Mesenchymal stem cell (in vitro differentiated cells and primary cell): ENCODE results near the gene AGPAT1.

Source experiments
- DNase-seq: peaks from one replicate; pipeline ENCODE4 v3.0.0-alpha.2; 2013
- H2AFZ ChIP-seq: one replicate; pipeline ENCODE4 v1.6.1; 2013; ENCODE audit warnings: low read depth, mild to moderate bottlenecking, control low read depth, inconsistent platforms, low read length, moderate library complexity
- H2AK5ac ChIP-seq: 2 replicates; pipeline ENCODE4 v1.6.1; 2013; ENCODE audit warnings: low read length, moderate library complexity, mild to moderate bottlenecking, inconsistent platforms; ENCODE audit not compliant: severe bottlenecking
- H2BK120ac ChIP-seq: one replicate; pipeline ENCODE4 v1.6.1; 2013; ENCODE audit warnings: low read depth, mild to moderate bottlenecking, inconsistent platforms, low read length, moderate library complexity
- H2BK12ac ChIP-seq, 2 experiments: one replicate each; pipeline ENCODE4 v1.6.1; 2013; ENCODE audit warnings: inconsistent platforms in 2 of 2, low read length in 2 of 2, mild to moderate bottlenecking in 2 of 2, moderate library complexity in 2 of 2, control low read depth in 1 of 2
- H2BK15ac ChIP-seq: one replicate; pipeline ENCODE4 v1.6.1; 2013; ENCODE audit warnings: mild to moderate bottlenecking, low read depth, inconsistent platforms; ENCODE audit not compliant: poor library complexity, severe bottlenecking
- H2BK5ac ChIP-seq: 2 replicates; pipeline ENCODE4 v1.6.1; 2013; ENCODE audit warnings: low read depth, mild to moderate bottlenecking, low read length, control low read depth, inconsistent platforms; ENCODE audit not compliant: poor library complexity, severe bottlenecking
- H3K14ac ChIP-seq, 2 experiments: one replicate each; pipeline ENCODE4 v1.6.1; 2013; ENCODE audit warnings: inconsistent platforms in 2 of 2, low read length in 2 of 2, control low read depth in 1 of 2, mild to moderate bottlenecking in 1 of 2, moderate library complexity in 1 of 2
- H3K18ac ChIP-seq, 2 experiments: one replicate each; pipeline ENCODE4 v1.6.1; 2013; ENCODE audit warnings: inconsistent platforms in 2 of 2, low read length in 2 of 2, control low read depth in 1 of 2, low read depth in 1 of 2, mild to moderate bottlenecking in 1 of 2
- H3K23ac ChIP-seq, 2 experiments: one replicate each; pipeline ENCODE4 v1.6.1; 2013; ENCODE audit warnings: inconsistent platforms in 2 of 2, low read length in 2 of 2, mild to moderate bottlenecking in 2 of 2, moderate library complexity in 2 of 2, control low read depth in 1 of 2
- H3K27ac ChIP-seq: 2 replicates; pipeline ENCODE4 v1.5.1; 2013; ENCODE audit warnings: mild to moderate bottlenecking, moderate library complexity, low read length, control low read depth, inconsistent platforms; ENCODE audit not compliant: poor library complexity, severe bottlenecking
- H3K27me3 ChIP-seq, 2 experiments: 2 replicates each; pipeline versions ENCODE4 v1.6.1 to v1.7.0; 2013; ENCODE audit warnings: low read length in 2 of 2, mild to moderate bottlenecking in 2 of 2, moderate library complexity in 2 of 2, control low read depth in 1 of 2, inconsistent platforms in 1 of 2; ENCODE audit not compliant: control insufficient read depth in 1 of 2, insufficient read depth in 1 of 2
- H3K36me3 ChIP-seq, 2 experiments: 2 replicates each; pipeline versions ENCODE4 v1.6.1 to v1.7.0; 2013; ENCODE audit warnings: low read length in 2 of 2, control low read depth in 1 of 2, inconsistent platforms in 1 of 2, low read depth in 1 of 2, mild to moderate bottlenecking in 1 of 2; ENCODE audit not compliant: insufficient read depth in 2 of 2, control insufficient read depth in 1 of 2
- H3K4ac ChIP-seq, 2 experiments: one replicate each; pipeline ENCODE4 v1.6.1; 2013; ENCODE audit warnings: inconsistent platforms in 2 of 2, low read length in 2 of 2, mild to moderate bottlenecking in 2 of 2, moderate library complexity in 2 of 2, control low read depth in 1 of 2, low read depth in 1 of 2
- H3K4me1 ChIP-seq: 2 replicates; pipeline ENCODE4 v1.6.1; 2013; ENCODE audit warnings: low read depth, low read length, control low read depth; ENCODE audit not compliant: control insufficient read depth, insufficient read depth
- H3K4me2 ChIP-seq: 2 replicates; pipeline ENCODE4 v1.6.1; 2013; ENCODE audit warnings: low read length, mild to moderate bottlenecking, inconsistent platforms; ENCODE audit not compliant: poor library complexity, severe bottlenecking
- H3K4me3 ChIP-seq, 2 experiments: 2 replicates each; pipeline versions ENCODE4 v1.5.1 to v1.7.0; 2013; ENCODE audit warnings: low read length in 2 of 2, mild to moderate bottlenecking in 2 of 2, control low read depth in 1 of 2, low read depth in 1 of 2; ENCODE audit not compliant: insufficient read depth in 1 of 2
- H3K79me1 ChIP-seq: replicated peaks from 2 replicates; pipeline ENCODE4 v1.6.1; 2013; ENCODE audit warnings: mild to moderate bottlenecking, control low read depth, low read length, inconsistent platforms; ENCODE audit not compliant: poor library complexity, severe bottlenecking
- H3K9ac ChIP-seq: 2 replicates; pipeline ENCODE4 v1.7.0; 2013; ENCODE audit warnings: mild to moderate bottlenecking, low read length, moderate library complexity
- H3K9me3 ChIP-seq: 2 replicates; pipeline ENCODE4 v1.7.0; 2013; ENCODE audit warnings: mild to moderate bottlenecking, low read length; ENCODE audit not compliant: control insufficient read depth
- H4K8ac ChIP-seq: one replicate; pipeline ENCODE4 v1.6.1; 2013; ENCODE audit warnings: inconsistent platforms, mild to moderate bottlenecking, low read length, moderate library complexity
- H4K91ac ChIP-seq: one replicate; pipeline ENCODE4 v1.6.1; 2013; ENCODE audit warnings: mild to moderate bottlenecking, low read length, inconsistent platforms
- WGBS: methylation state at CpG from one replicate; pipeline ENCODE4 v1.1.7; 2013; ENCODE audit warnings: mixed read lengths; 5-methylcytosine and 5-hydroxymethylcytosine counted together

Gene AGPAT1

GRCh38 chr6:32129297-32130088 is 46.4 kb downstream of the AGPAT1 start:
- H3K4me3 ChIP-seq = peak overlapping the region; percentile 75 to 91
- peaks cover 6 to 25% of the 10 kb centered on the region in 2 experiments for H3K36me3 ChIP-seq
- peak overlapping the region; percentile 64 for H2BK120ac ChIP-seq
- no peak overlapping the region for H3K23ac ChIP-seq
- H2AFZ ChIP-seq = no peak overlapping the region
- H3K79me1 ChIP-seq = peaks cover 36% of the 10 kb centered on the region
- H4K91ac ChIP-seq = no peak overlapping the region
- H3K18ac ChIP-seq = peak overlapping the region; percentile 49 to 82
- H3K27me3 ChIP-seq = peaks cover 0 to 3% of the 10 kb centered on the region in 2 experiments
- no peak overlapping the region for H3K14ac ChIP-seq
- H2BK5ac ChIP-seq = peak overlapping the region; percentile 79
- peak overlapping the region; percentile 48 for H2BK15ac ChIP-seq
- no peak for DNase-seq
- peak overlapping the region; percentile 71 for H3K27ac ChIP-seq
- H3K4me1 ChIP-seq = peaks cover 22% of the 10 kb centered on the region
- WGBS = 48% methylated on average over 21 of the region's 22 CpGs
- H2BK12ac ChIP-seq = peak overlapping the region; percentile 51 to 93
- peak overlapping the region in 1 of 2 experiments; percentile 72 for H3K4ac ChIP-seq
- peak overlapping the region; percentile 4 for H2AK5ac ChIP-seq
- H3K9ac ChIP-seq = peak overlapping the region; percentile 99
- H3K4me2 ChIP-seq = peak overlapping the region; percentile 84
- H3K9me3 ChIP-seq = no peaks in the 10 kb centered on the region
- peak overlapping the region; percentile 91 for H4K8ac ChIP-seq

GRCh38 chr6:32128751-32129296 is 47.1 kb downstream of the AGPAT1 start:
- no peak for DNase-seq
- H3K14ac ChIP-seq = no peak overlapping the region
- H2BK5ac ChIP-seq = no peak overlapping the region
- H4K8ac ChIP-seq = peak overlapping the region; percentile 94
- H2BK120ac ChIP-seq = peak overlapping the region; percentile 9
- H3K4me3 ChIP-seq = peak overlapping the region in 1 of 2 experiments; percentile 91
- H3K4me1 ChIP-seq = peaks cover 22% of the 10 kb centered on the region
- peak overlapping the region; percentile 6 for H4K91ac ChIP-seq
- H3K9ac ChIP-seq = peak overlapping the region; percentile 99
- H3K9me3 ChIP-seq = no peaks in the 10 kb centered on the region
- H3K23ac ChIP-seq = no peak overlapping the region
- peak overlapping the region in 1 of 2 experiments; percentile 2 for H3K4ac ChIP-seq
- 96% methylated on average over 13 of the region's 13 CpGs for WGBS
- H3K79me1 ChIP-seq = peaks cover 41% of the 10 kb centered on the region
- no peak overlapping the region for H3K18ac ChIP-seq
- no peak overlapping the region for H3K4me2 ChIP-seq
- H2BK15ac ChIP-seq = peak overlapping the region; percentile 15
- no peak overlapping the region for H3K27ac ChIP-seq
- peak overlapping the region; percentile 47 to 51 for H2BK12ac ChIP-seq
- H3K36me3 ChIP-seq = peaks cover 13 to 32% of the 10 kb centered on the region in 2 experiments
- peaks cover 0 to under 1% of the 10 kb centered on the region in 2 experiments for H3K27me3 ChIP-seq
- H2AK5ac ChIP-seq = peak overlapping the region; percentile 4
- H2AFZ ChIP-seq = no peak overlapping the region

- H3K27ac ChIP-seq = peak within 1 kb of the TSS; percentile 86
These were observed 47.9 kb downstream of the AGPAT1 start, which contains the start of gene ATF6B for GRCh38 chr6:32127717-32128592. Gene ATF6B, minus strand, starts transcription at chr6:32128246. Its CDS starts 39 bp downstream, at chr6:32128207.

More at GRCh38 chr6:32127717-32128592, 47.9 kb downstream of the AGPAT1 start, which contains the start of gene ATF6B:
- peak within 1 kb of the TSS; percentile 77 for H4K91ac ChIP-seq
- peak; percentile 100 for DNase-seq
- under 1% methylated on average over 44 of the region's 44 CpGs for WGBS
- H2BK15ac ChIP-seq = peak within 1 kb of the TSS; percentile 15
- H3K4ac ChIP-seq = peak within 1 kb of the TSS; percentile 19 to 77
- H2AFZ ChIP-seq = peak within 1 kb of the TSS; percentile 54
- no peaks in the 10 kb centered on the region for H3K27me3 ChIP-seq
- peak within 1 kb of the TSS; percentile 81 to 91 for H3K4me3 ChIP-seq
- peak within 1 kb of the TSS; percentile 65 to 86 for H3K18ac ChIP-seq
- H3K4me1 ChIP-seq = peaks cover 22% of the 10 kb centered on the region
- peak within 1 kb of the TSS; percentile 94 for H4K8ac ChIP-seq
- H3K23ac ChIP-seq = no peak within 1 kb of the TSS
- H2AK5ac ChIP-seq = peak within 1 kb of the TSS; percentile 7
- H3K79me1 ChIP-seq = peaks cover 45% of the 10 kb centered on the region
- H2BK12ac ChIP-seq = peak within 1 kb of the TSS; percentile 47 to 51
- peak within 1 kb of the TSS; percentile 99 for H3K9ac ChIP-seq
- no peaks in the 10 kb centered on the region for H3K9me3 ChIP-seq
- H2BK120ac ChIP-seq = peak within 1 kb of the TSS; percentile 54
- H3K14ac ChIP-seq = peak within 1 kb of the TSS in 1 of 2 experiments; percentile 97
- peak within 1 kb of the TSS; percentile 85 for H3K4me2 ChIP-seq
- no peak within 1 kb of the TSS for H2BK5ac ChIP-seq
- H3K36me3 ChIP-seq = peaks cover 17 to 40% of the 10 kb centered on the region in 2 experiments
